GM13977 (cell line): ENCODE results near the gene GNG7.

Experiments
- DNase-seq: peaks from one replicate; pipeline ENCODE4 v3.0.0; 2012; ENCODE audit warnings: low spot score
- in situ Hi-C: fragments of 300-500 bp; cut with MboI; formaldehyde crosslinking; loops from one replicate; pipeline ENCODE4 v1.12.0; 2022; ENCODE audit warnings: low sequenced_read_pairs, low pct_unique_long_range_greater_than_20kb, mixed read lengths, inconsistent platforms; ENCODE audit not compliant: unreplicated experiment
- TF ChIP-seq, protein P1 (sequence below): IDR thresholded peaks from 2 replicates; pipeline ENCODE4 v1.5.1; 2012; ENCODE audit warnings: mild to moderate bottlenecking, control low read depth; ENCODE audit not compliant: insufficient read depth; ENCODE audit errors: extremely low read depth, missing control alignments

GNG7 gene

DNA sequence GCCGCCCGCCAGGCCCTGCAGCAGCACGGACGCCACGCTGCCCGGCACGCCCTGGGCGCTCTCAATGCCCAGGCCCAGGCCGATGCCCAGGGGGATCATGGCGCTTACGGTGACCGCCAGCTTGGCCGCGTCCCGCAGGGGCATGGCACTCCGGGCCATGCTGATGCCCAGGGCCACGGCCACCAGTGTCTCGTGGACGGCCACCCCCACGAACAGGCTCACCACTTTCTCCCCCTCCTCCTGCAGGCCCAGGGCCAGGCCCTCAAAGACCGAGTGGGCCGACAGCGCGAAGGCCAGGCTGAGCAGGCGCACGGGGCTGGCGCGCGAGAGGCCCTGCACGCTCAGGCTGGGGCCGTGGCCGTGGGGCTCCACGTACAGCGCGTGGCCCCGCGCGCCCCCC, 30.4 kb upstream of the GNG7 start:
- TF ChIP-seq, protein P1, sequence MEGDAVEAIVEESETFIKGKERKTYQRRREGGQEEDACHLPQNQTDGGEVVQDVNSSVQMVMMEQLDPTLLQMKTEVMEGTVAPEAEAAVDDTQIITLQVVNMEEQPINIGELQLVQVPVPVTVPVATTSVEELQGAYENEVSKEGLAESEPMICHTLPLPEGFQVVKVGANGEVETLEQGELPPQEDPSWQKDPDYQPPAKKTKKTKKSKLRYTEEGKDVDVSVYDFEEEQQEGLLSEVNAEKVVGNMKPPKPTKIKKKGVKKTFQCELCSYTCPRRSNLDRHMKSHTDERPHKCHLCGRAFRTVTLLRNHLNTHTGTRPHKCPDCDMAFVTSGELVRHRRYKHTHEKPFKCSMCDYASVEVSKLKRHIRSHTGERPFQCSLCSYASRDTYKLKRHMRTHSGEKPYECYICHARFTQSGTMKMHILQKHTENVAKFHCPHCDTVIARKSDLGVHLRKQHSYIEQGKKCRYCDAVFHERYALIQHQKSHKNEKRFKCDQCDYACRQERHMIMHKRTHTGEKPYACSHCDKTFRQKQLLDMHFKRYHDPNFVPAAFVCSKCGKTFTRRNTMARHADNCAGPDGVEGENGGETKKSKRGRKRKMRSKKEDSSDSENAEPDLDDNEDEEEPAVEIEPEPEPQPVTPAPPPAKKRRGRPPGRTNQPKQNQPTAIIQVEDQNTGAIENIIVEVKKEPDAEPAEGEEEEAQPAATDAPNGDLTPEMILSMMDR: no peak
- no peak for DNase-seq
- in situ Hi-C loops: no loop called here

DNA sequence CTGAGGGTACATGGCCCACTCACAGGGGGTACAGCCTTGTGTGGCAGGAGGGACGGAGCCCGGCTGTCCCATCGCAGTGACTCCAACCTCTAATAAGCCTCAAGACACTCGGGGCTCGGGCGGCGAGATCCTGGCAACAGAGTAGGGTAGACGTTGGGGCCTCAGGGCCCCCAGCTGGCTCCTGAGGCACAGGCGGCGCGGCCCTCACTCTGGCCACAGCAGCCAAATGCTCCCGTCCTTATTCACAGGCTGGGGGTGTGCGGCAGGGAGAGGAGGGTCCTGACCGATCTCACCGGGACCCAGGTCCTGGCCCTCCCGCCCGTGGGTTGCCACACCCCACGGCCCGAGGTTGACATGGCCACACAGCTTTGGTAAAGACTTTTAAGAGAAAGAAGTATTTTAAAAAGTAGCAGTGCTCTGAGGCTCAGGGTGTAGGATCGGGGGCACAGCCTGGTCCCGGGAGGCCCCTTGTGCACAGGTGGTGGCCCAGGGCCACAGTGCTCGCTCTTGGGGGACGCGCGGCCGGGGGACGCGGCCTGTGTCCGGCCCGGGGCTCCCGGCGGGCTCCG, 29.7 kb upstream of the GNG7 start:
- in situ Hi-C loops: no loop called here
- DNase-seq: no peak
- TF ChIP-seq, protein P1: no peak

DNA sequence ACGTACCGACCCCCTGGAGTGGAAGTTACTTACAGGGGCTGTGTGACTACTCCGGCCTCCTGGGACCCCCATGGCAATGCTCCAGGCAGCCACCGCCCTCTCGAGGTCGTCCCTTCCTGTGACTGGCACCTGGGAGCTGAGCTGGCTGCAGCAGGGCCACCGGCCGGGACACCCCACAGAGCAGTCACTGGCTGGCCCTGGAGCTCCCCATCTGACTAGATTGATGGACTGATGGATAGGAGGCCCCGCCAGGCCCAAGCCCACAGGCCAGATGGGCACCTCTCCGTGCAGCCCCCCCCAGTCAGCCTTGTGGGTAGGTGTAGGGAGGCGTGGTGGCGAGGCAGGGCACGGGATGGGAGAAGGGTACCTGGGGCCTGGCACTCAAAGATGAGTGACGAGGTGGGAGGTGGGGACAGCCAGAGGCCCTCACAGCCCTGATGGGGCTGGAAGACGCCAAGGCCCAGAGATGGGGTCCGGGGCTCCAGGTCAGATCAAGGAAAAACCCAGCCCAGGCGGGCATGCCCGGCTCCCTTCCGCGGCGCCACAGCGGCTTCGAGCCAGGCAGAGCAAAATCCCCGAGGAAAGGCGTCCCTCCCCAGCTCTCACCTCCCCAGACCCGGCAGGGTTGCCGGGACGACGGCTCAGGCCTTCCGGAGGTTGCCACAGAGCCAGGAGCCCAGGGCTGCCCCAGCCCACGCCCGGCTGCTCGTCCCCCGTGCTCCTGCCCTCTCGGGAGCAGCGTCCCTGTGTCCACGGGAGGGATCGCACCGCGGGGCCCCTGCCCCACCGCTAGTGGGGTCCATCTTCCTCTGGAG, 28.9 kb upstream of the GNG7 start:
- in situ Hi-C loops: no loop called here
- no peak for DNase-seq
- TF ChIP-seq, protein P1: no peak

DNA sequence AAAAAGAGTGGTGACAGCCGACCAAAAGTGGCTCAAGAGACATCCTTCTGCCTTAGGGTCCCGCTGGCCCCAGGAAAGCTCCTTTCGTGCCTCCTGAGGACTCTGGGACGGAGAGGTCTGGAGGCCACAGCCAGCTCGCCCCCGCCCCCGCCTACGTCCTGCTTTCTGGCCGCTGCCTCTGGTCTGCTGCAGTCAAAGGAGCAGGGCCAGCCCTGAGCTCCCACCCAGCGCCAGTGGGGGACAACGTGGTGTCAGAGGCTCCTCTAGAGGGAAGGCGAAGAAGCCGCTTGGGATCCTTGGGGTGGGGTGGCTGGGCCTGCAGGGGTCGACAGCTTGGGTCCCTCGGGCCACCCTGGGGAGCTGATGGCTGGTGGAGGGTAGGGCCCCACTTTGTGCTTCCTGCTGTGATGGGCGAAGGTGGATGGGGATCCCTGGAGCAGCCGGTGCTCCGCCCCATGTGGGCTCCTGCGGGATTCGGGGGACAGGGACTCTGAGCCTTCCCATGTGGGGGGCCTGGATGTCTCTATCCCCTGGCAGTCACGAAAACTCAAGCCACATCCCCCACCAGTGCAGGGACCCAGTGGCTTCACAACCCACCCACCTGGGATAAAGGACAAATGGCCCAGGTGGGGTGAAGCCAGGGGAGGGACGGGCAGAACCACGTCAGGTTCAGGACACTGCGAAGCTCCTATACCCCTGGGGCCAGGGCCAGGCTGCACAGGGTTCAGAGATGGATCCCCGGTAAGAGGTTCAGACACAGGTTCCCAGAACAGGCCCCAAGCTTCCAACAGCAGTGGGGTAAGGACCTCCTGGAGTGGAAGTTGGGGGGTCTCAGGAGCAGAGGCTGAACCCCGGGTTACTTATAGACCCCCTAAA, 27.7 kb upstream of the GNG7 start:
- no peak for DNase-seq
- in situ Hi-C loops: no loop called here
- TF ChIP-seq, protein P1: no peak

DNA sequence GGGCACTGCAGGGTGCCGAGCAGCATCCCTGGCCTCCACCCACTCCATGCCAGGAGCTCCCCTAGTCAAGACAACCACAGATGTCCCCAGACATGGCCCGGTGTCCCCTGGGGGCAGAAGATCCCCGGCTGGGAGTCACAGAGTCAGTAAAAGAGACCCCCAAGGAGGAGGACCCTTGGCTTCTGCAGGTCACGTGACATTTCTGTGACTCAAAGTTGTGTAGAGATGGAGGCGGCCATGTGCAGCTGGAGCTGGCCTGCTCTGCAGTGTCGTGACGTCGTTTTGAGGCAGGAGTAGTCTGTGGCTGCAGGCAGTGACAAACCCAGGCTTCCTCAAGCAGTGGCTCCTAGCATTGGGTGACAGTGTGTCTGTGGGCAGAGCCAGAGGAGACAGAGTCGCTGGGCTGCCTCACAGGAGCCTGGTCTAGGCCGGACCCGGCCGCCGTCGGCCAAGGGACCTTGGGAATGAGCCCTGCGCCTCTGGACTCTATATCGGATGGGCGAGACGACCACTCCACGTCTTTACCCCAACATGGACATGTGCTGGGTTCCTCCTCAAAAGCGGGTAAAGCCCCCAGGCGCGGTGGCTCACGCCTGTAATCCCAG, 26.4 kb upstream of the GNG7 start:
- TF ChIP-seq, protein P1: no peak
- no peak for DNase-seq
- in situ Hi-C loops: no loop called here

DNA sequence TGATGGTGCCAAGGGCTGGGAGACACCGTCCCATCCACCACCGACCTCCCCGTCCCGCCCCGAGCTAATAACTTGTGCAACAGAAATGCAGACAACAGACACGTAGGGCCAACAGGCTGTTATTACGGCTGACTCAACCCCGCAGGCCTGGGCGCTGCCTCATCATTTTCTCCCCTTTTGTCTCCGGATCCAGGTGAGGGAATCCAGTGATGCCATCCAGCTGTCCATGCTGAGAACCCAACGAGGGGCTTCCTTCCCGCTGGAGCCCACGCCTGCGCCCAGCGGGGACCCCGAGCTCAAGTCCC, 25.1 kb upstream of the GNG7 start:
- in situ Hi-C loops: no loop called here
- TF ChIP-seq, protein P1: no peak
- no peak for DNase-seq
